ENCODE measurements around the gene NSMCE1. TPM values are rescaled to one million over a fixed set of nuclear protein-coding genes. Genes with fewer than 3 reads are reported as not detected.

Gene NSMCE1
- total and polyA plus RNA-seq, 2 donors = 69.5 to 79.9 TPM

DNA sequence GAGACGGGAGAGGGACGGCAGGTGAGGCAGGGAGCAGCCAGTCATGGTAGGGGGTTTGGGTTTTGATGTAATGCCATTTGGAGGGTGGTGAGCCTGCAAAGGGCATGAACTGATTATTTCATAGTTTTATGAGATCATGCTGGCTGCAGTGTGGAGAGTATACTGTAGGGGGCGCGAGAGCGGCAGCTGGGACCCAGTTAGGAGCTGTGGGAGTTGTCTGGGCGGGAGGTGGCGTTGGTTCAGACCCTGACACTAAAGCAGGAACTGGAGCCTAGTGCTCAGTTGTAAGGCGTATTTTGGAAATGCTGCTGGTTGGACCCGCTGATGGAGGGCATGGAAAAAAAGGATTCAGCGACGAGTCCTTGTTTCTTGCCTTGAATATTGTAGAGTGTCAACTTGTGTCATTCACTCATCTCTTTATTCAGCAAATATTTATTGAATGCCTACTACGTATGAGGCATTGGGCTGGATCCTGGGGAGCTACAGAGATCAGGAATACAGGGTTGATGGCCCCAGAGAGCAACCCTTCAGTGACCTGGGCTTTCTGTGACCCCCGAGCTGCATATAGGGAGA, 89.0 kb downstream of the NSMCE1 start:
- no peak overlapping the region for H3K4me3 ChIP-seq (ENCODE audit: low read length in 2 of 2)
- peak in 8 of 9 donors; percentile 59 to 92 (median 86) for DNase-seq (ENCODE audit: low read depth in 6 of 9, low spot score in 9 of 9)
- no peaks in the 10 kb centered on the region for H3K27me3 ChIP-seq (ENCODE audit: control insufficient read depth in 2 of 2, insufficient read depth in 1 of 2, low read length in 1 of 2)
- 32% methylated on average over 13 of the region's 13 CpGs for WGBS
- H3K4me1 ChIP-seq (ENCODE audit: control insufficient read depth in 2 of 2, insufficient read depth in 2 of 2, low read length in 2 of 2) = peaks cover 12 to 27% of the 10 kb centered on the region in 2 donors
- H3K9me3 ChIP-seq (ENCODE audit: control insufficient read depth in 2 of 2, insufficient read depth in 1 of 2, low read length in 1 of 2) = no peaks in the 10 kb centered on the region
- no peaks in the 10 kb centered on the region for H3K36me3 ChIP-seq (ENCODE audit: control insufficient read depth in 2 of 2, insufficient read depth in 2 of 2, low read length in 1 of 2)
- H3K27ac ChIP-seq (ENCODE audit: low read depth in 1 of 2, low read length in 1 of 2) = no peak overlapping the region

GRCh38 chr16:27177031-27177774, 91.4 kb downstream of the NSMCE1 start:
- WGBS = 96% methylated on average over 13 of the region's 13 CpGs
- no peak for DNase-seq (ENCODE audit: low read depth in 6 of 9, low spot score in 9 of 9)
- no peak overlapping the region for H3K27ac ChIP-seq (ENCODE audit: low read depth in 1 of 2, low read length in 1 of 2)
- no peak overlapping the region for H3K4me3 ChIP-seq (ENCODE audit: low read length in 2 of 2)
- no peaks in the 10 kb centered on the region for H3K27me3 ChIP-seq (ENCODE audit: control insufficient read depth in 2 of 2, insufficient read depth in 1 of 2, low read length in 1 of 2)
- H3K4me1 ChIP-seq (ENCODE audit: control insufficient read depth in 2 of 2, insufficient read depth in 2 of 2, low read length in 2 of 2) = peaks cover 27 to 46% of the 10 kb centered on the region in 2 donors
- no peaks in the 10 kb centered on the region for H3K36me3 ChIP-seq (ENCODE audit: control insufficient read depth in 2 of 2, insufficient read depth in 2 of 2, low read length in 1 of 2)
- no peaks in the 10 kb centered on the region for H3K9me3 ChIP-seq (ENCODE audit: control insufficient read depth in 2 of 2, insufficient read depth in 1 of 2, low read length in 1 of 2)

DNA sequence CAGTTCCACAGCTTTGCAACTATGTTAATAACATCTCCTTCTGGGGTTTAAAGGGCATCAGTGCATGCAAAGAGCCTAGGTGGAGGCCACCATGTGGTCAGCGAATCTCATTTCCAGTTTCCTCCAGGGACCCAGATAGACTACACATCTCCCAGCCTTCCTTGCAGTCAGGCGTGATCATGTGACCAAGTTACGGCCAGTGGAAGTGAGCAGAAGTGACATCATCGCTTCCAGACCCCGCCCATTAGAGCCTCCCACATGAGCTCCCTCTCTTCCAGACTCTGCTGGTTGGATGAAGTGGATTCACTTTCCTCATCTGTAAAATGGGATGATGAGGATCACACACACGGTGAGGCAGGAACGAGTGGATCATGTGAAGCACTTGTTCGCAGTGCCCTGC, 92.7 kb downstream of the NSMCE1 start:
- WGBS = 99% methylated on average over 8 of the region's 8 CpGs
- no peak for DNase-seq (ENCODE audit: low read depth in 6 of 9, low spot score in 9 of 9)
- H3K27me3 ChIP-seq (ENCODE audit: control insufficient read depth in 2 of 2, insufficient read depth in 1 of 2, low read length in 1 of 2) = no peaks in the 10 kb centered on the region
- H3K27ac ChIP-seq (ENCODE audit: low read depth in 1 of 2, low read length in 1 of 2) = no peak overlapping the region
- H3K4me1 ChIP-seq (ENCODE audit: control insufficient read depth in 2 of 2, insufficient read depth in 2 of 2, low read length in 2 of 2) = peaks cover 27 to 46% of the 10 kb centered on the region in 2 donors
- peaks cover 0 to 1% of the 10 kb centered on the region in 2 donors for H3K9me3 ChIP-seq (ENCODE audit: control insufficient read depth in 2 of 2, insufficient read depth in 1 of 2, low read length in 1 of 2)
- no peak overlapping the region for H3K4me3 ChIP-seq (ENCODE audit: low read length in 2 of 2)
- H3K36me3 ChIP-seq (ENCODE audit: control insufficient read depth in 2 of 2, insufficient read depth in 2 of 2, low read length in 1 of 2) = no peaks in the 10 kb centered on the region

Other genes starting within 250 kb of the NSMCE1 start
- not detected for gene C16orf82, start 201.8 kb downstream of the NSMCE1 start, total RNA-seq
- gene C16orf82, start 201.8 kb downstream of the NSMCE1 start, polyA plus RNA-seq = 0.05 TPM
- gene KDM8, start 65.2 kb downstream of the NSMCE1 start, total RNA-seq = 6.2 TPM
- gene KDM8, start 65.2 kb downstream of the NSMCE1 start, polyA plus RNA-seq = 7.1 TPM
- gene IL4R, start 45.2 kb upstream of the NSMCE1 start, total RNA-seq = 14.8 TPM
- gene IL4R, start 45.2 kb upstream of the NSMCE1 start, polyA plus RNA-seq = 36.8 TPM
- gene IL21R, start 133.4 kb upstream of the NSMCE1 start, total RNA-seq = 10.7 TPM
- 12.8 TPM for gene IL21R, start 133.4 kb upstream of the NSMCE1 start, polyA plus RNA-seq